GM18867 (cell line): ENCODE data around the gene PRKAA1.

Source experiments
- ATAC-seq: cut with Tn5 transposase; IDR thresholded peaks from one replicate; pipeline ENCODE4 v1.9.1; 2021; ENCODE audit warnings: mild to moderate bottlenecking, moderate library complexity; ENCODE audit not compliant: unreplicated experiment

PRKAA1 gene

GRCh38 chr5:40781843-40782409, 16.2 kb downstream of the PRKAA1 start:
- ATAC-seq: no peak

- no peak for ATAC-seq
Measured at GRCh38 chr5:40780858-40781257, 17.3 kb downstream of the PRKAA1 start.

DNA sequence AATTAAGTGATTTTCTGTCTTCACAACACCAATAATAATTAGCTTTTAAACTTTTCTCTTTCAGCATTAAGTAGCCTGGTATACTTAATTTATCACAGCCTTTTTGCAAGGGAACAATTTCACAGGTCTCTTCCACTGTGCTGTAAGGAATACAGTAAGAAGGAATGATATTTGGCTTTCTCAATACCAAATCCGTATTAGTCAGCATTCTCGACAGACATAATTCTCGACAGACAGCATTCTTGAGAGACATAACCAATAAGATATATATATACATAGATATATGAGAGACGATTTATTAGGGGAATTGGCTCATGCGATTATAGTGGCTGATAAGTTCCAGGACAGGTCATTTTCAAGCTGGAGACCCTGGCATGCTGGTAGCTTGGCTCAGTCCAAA, 18.0 kb downstream of the PRKAA1 start:
- no peak for ATAC-seq

DNA sequence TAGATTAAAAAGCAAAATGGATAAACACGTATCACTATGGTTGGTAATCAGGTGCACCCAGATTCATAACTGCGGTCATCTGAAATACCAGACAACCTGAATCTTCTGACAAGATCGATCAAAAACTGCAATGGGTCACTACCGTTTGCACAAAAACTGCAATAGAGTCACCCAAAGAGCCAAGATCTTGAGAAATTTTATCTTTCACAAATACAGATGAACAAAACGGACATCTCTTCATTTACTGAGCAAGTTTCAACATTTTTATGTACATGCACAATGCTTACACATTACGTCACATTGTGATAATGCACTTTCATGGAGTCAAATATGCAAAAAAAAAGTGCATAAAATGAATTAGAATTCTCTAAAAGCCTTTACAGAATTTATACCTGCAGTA, 18.6 kb downstream of the PRKAA1 start:
- no peak for ATAC-seq

- ATAC-seq: no peak
Measured at GRCh38 chr5:40778133-40778532, 20.0 kb downstream of the PRKAA1 start.

GRCh38 chr5:40776658-40776977, 21.6 kb downstream of the PRKAA1 start:
- ATAC-seq: no peak

- no peak for ATAC-seq
Measured at GRCh38 chr5:40775846-40776657, 22.1 kb downstream of the PRKAA1 start.

- ATAC-seq: no peak
Measured at GRCh38 chr5:40775085-40775845, 22.9 kb downstream of the PRKAA1 start.

DNA sequence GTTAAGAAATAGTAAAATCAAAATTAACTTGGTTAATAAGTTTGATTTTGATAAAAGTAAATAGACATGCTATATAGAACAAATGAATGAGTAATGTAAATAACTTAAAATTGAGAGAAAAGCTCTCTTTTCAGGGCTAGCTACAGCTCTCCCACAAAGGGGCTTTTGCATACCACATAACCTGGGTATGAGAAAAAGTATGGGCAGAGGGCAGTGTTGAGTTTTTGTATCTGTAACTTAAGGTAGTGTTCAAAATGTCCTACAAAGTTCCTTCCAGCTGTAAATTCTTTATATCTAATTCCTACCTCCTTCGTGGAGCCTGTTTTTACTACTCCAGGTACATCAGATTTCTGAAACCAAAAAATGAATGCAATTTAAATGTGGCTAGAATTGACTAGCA, 23.6 kb downstream of the PRKAA1 start:
- ATAC-seq: no peak

- ATAC-seq: no peak
Measured at GRCh38 chr5:40770764-40771163, 27.4 kb downstream of the PRKAA1 start.

- ATAC-seq: no peak
Measured at GRCh38 chr5:40762705-40763104, 35.5 kb downstream of the PRKAA1 start.

GRCh38 chr5:40757400-40757799, 40.8 kb downstream of the PRKAA1 start:
- no peak for ATAC-seq

DNA sequence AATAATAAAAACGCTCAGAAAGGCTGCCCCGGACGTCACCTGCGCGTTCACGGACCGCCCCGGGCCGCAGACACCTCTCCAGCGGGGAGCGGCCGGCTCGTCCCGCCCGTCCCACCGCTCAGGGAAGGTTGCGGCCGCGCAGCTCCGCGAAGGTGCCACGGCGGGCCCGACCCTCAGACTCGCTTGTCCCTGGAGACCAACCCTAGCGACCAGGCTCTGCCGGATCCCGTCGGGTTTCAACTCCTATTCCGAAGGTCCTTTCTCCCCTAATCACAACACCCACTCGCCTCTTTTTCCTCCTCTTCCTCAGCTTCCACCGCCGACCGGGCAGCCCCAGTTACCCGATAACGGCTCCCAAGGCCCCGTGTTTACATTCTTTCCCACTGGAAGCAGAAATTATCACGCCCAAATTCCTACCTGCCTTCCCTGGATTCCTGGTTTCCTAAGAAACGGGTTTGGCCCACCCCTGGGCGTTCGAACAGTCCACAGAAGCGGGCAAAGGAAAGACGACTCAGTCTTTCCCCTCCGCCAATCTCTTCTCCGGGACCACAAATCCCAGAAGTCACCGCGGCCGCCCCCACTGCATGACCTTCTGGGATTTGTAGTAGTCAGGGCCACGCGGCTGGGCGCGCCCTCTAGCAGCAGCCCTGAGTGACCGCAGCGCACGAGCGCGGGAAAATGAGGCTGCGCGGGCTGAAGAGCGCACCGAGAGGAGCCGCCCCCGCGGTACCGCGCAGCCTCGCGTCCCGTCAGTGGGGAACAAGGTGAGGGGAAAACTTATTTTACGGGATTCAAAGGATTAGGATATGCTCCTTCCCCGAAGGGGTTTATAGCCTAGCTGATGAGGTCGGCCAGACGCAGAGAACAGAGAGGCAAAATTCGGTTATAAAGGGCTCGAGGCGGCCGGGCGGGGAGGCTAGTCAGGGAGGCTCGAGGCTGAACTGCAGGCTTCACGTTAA, 42.5 kb downstream of the PRKAA1 start, which contains the start of gene TTC33:
Gene TTC33 (minus strand): TSS at position 555 of the 959 bp plus-strand sequence. CDS start 8,943 bp downstream, outside the sequence.
- ATAC-seq: peak; percentile 92

- peak; percentile 83 for ATAC-seq
Measured at GRCh38 chr5:40755093-40755406, 43.1 kb downstream of the PRKAA1 start.

DNA sequence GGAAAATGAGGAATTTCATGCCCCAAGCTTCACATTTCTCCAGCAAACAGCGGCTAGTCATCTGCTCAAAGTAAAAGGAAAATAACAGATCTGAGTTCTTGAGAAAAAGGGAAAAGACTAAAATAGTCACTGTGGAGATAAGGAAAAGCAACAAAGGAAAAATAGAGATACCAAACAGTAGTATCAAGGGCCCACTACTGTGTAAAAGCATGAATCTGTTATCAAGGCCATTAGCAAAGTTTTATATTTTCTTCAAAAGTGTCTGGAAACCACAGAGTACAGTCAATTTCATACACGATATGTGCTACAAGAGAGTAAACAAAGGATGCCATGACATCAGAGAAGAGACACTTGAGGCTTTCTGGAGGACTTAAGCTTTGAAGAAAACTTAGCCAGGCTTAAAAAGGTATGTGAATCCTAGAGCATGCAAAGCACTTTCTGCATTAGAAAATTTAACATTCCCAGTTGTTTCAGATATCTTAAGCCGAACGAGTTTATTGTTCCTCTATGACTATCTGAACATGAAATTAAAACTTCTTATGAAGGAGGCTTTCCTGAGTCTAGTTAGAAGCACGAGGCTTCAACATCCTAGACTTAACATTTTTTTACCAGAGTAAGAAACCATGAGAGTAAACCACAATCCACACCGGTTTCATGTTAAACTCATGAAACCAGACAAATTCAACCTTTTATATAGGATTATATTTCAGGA, 43.6 kb downstream of the PRKAA1 start:
- peak; percentile 11 for ATAC-seq

GRCh38 chr5:40746703-40747102, 51.5 kb downstream of the PRKAA1 start:
- ATAC-seq: no peak

DNA sequence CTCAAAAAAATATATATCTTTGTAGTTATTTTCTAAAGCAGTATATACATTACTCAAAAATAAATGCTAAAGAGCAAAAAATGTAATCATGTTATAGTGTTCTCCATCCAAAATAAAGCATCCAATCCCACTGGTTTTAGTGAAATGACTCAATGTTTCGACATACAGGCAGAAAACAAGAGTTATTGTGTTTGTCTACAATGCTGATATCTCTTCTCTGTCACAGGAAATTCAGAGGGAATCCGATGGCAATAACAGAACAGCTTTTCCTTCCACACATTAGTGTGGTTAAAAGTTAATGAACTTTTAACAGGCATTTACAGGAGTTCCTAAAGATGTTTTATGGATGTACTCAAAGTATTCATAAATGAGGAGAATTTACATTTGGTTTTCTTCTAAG, 54.4 kb downstream of the PRKAA1 start:
- no peak for ATAC-seq

GRCh38 chr5:40738502-40738901, 59.7 kb downstream of the PRKAA1 start:
- ATAC-seq: no peak

- peak; percentile 82 for ATAC-seq
Measured at GRCh38 chr5:40736103-40736875, 61.9 kb downstream of the PRKAA1 start.

DNA sequence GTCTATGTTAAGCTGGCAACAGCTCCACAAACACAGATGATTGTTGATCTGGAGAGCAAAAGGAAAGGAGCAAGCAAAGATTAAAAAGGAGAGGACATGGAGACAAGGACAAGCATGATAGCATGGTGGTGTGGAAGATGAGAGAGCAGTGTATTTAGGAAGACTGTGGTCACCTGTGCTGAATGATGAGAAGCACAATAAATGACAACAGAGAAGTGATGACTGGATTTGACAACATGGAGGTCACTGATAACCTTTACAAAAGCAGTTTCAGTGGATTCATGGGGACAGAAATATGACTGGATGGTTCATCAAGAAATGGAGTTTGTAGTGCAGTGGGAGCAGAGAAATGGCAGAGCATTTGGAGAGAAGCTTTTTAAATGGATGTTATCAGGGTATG, 62.6 kb downstream of the PRKAA1 start:
- ATAC-seq: no peak
